CD4-positive, alpha-beta T cell treated with Interleukin-17A for 4 hours (primary cell): ENCODE measurements around the gene PUS10.
"Not testable (repeated sequence)": the region's sequence is repeated elsewhere in the genome, so short reads cannot be mapped to it uniquely, and the experiment has no call there.

Experiments used
- DNase-seq: peaks from one replicate; pipeline ENCODE4 v3.0.0-alpha.2; 2020; ENCODE audit warnings: mixed read lengths

PUS10 gene, protein sequence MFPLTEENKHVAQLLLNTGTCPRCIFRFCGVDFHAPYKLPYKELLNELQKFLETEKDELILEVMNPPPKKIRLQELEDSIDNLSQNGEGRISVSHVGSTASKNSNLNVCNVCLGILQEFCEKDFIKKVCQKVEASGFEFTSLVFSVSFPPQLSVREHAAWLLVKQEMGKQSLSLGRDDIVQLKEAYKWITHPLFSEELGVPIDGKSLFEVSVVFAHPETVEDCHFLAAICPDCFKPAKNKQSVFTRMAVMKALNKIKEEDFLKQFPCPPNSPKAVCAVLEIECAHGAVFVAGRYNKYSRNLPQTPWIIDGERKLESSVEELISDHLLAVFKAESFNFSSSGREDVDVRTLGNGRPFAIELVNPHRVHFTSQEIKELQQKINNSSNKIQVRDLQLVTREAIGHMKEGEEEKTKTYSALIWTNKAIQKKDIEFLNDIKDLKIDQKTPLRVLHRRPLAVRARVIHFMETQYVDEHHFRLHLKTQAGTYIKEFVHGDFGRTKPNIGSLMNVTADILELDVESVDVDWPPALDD

DNA sequence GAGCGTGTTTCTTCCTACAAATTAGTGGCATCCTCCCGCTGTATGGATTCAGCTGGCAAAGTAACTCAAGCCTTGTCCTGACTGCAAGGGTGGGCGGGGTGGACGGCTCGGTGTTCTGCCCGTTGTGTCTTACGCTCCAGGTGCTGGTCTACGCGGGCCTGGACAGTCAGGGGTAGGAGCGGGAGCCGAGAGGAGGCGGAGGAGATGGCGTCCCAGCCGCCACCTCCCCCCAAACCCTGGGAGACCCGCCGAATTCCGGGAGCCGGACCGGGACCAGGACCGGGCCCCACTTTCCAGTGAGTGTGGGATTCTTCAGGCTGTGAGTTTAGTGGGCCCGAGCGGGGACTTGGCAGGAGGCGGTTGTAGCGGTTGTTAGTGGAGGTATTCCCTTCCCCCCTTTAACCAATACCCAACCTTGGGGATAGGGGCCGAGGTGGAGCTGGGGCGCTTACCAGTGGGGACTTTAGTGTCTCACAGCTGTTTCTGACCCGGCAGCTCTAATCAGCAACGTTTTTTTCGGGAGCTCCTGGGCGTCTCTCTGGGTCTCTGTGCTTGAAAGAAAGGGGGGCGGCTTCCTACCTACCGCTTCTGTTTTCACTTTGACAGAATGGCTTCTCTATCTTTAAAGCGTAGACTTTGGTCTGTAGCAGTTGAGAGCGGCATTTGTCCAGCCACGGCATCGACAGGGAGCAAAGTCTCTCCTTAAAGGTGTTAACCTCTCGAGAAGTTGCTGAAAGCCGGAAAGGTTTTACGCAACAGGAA lies at the start of gene PUS10, which contains the start of gene PEX13:
PUS10 (minus strand) TSS at position 700 of the 762 bp plus-strand sequence. CDS start 6,365 bp downstream, outside the sequence.
PEX13 (plus strand) TSS at position 165 of the 762 bp plus-strand sequence; CDS start at position 205, 40 bp downstream.
- peak; percentile 66 for DNase-seq

DNA sequence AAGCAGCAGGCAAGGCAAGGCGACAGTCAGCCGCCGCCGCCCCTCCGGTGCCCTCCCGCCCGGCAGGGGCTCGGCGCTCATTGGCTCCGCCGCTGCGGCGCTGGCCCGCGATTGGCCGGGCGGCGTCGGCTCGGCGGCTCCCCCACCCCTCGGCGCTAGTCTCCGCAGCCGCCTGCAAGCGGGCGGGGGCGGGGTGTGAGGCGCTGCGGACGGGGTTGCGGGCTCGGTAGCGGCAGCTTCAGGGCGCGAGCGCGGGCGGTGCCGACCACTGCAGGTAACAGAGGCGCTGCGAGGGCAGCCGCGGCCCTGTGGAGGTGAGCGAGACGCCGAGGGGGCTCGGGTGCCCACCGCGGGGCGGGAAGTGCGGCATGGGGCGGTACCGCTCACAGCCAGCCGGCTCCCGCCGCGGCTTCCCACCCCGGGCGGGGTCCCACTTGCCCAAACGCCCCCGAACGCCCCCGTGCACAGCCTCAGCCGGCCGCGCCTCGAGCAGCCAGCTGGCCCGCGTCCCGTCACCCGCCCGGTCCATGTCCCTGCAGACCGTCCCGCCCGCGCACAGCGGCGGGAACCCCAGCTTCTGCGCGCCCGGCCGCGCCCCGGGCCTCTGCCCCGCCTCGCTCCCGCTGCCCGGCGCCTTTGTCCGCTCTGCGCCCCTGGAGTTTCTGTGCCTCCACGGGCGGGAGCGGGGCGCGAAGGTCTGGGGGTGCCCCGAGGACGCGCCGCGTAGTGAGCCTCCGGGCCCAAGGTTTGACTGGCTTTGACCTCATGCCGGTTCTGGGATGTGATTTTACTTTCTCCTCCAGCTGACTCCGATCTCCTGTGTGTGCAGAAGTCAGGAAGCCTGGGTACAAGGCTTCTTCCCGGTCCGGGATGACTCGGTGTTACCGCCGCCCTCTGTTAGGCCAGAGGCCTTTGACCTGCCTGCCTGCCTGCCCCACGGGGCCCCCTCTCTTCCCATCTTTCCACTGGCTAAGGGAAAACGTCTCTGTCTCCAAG lies 48.0 kb upstream of the PUS10 start, which contains the start of gene SANBR:
SANBR (plus strand) TSS at position 158 of the 996 bp plus-strand sequence. CDS start 4,480 bp downstream, outside the sequence.
- DNase-seq: peak; percentile 86

DNA sequence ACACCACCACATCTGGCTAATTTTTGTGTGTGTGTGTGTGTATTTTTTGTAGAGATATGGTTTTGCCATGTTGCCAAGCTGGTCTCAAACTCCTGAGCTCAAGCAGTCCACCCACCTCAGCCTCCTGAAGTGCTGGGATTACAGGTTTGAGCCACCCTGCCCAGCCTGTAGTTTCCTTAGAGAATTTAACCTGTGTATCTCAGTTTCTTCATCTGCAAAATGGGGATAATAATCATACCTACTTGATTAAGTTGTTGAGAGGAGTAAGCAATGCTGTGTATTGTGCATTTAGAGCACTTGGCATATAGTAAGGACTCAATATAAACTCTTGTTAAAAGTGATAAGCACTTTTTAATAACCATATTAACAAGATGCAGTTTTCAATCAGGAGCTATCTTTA lies 41.3 kb upstream of the PUS10 start:
- no peak for DNase-seq

DNA sequence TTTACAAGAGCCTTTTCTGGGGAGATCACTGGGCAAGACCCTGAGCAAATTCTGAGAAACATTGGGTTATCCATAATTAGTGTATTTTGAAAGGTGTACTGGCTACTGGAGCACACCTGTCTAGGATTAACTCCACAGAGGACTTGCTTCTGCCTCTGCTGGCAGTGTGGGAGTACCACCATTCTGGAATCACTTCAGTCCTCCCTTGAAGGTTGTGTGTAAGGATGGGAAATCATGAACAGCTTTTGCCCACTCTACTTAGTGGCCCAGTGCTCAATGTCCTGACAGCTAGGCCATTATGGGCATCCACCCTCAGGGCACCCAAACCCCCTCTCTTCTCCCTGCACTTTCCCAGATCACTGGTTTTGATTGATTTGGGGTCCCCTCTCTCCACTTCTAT lies 39.5 kb upstream of the PUS10 start:
- no peak for DNase-seq

DNA sequence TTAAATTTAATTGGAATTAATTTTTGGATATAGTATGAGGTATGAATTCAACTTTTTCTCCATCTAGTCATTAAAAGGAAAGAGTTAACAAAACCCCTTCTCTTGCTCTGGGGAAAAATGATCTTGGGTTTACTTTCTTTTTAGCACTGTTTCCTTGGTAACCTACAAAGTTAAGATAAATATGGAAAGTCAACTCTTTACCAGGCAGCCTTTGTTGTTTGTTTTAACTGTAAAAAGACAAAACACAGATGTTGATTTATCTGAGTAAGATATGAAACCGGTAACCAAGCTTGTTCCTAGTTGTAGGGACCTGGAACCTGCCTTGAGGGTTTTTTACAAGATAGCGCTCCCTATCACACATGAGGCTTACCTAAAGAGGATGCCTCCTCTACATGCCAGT lies 37.5 kb upstream of the PUS10 start:
- DNase-seq: no peak

DNA sequence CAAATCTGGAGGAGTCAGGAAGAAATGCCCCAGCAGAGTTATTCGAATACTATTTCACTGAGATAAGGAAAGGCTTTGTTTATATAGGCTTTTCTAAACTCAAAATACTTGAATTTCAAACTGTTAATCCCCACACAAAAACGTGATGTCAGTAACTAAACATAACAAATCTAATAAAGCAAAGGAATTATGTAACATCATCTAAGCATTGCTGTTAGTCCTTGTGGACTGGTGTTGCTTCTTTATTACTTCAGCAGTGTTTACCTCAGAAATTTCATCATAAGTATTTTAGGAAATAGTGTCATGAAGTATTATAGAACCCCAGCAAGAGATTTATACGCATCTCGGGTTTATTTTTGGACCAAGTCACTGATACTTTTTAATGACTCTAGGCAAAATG lies 27.9 kb upstream of the PUS10 start:
- no peak for DNase-seq

DNA sequence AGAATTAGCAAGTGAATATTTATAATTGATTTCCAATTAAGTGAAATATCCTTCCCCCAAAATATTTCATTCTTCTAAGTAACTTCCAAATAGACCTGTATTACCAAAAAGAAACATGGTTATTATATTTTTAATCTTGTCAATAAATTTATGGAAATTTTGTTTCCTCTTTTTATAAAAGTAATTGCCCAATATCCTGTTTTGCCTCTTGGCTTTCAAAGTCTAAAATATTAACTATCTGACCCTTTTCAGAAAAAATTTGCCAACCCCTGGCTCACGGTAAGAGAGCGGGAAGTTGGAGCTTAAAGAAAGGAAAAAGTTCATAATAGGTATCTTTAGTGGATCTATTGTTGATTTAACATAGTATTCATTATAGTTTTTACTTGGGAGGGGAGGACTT lies 27.2 kb upstream of the PUS10 start:
- no peak for DNase-seq

DNA sequence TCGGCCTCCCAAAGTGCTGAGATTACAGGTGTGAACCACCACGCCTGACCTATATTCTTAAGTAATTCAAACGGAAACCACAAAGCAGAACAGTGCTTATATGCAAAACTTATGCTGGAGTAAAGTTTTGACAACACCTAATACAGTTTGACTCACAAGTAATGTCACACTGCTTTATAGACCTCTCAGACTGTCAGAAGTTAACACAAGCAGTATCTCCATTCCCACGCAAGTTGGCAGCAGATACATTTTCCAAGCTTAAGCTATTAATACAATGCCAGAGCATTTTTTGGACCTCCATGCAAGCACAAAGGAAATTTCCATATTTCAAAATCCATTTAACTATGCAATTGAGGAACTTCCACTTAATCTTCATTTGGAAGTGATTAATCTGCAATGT lies 26.6 kb upstream of the PUS10 start:
- no peak for DNase-seq

DNA sequence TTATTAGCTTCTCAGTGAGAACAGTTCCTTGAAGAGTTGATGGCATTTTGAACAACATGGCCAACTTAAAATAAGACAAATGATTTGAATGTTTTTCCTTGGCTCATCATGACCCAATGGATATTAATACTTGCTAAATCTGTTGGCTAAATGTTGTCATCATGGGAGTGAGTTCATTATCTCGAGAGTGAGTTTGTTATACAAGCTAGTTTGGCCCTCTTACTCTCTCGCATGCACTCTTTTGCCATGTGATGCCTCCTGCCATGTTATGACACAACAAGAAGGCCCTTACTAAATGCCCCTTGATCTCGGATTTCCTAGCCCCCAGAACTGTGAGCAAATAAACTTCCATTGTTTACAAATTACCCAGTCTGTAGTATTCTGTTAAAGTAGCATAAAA lies 24.8 kb upstream of the PUS10 start:
- no peak for DNase-seq

DNA sequence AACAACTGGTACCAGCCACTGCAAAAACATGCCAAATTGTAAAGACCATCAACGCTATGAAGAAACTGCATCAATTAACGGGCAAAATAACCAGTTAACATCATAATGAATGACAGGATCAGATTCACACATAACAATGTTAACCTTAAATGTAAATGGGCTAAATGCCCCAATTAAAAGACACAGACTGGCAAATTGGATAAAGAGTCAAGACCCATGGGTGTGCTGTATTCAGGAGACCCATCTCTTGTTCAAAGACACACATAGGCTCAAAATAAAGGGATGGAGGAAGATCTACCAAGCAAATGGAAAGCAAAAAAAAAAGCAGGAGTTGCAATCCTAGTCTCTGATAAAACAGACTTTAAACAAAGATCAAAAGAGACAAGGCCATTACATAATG lies 18.6 kb upstream of the PUS10 start:
- DNase-seq: not testable (repeated sequence)

DNA sequence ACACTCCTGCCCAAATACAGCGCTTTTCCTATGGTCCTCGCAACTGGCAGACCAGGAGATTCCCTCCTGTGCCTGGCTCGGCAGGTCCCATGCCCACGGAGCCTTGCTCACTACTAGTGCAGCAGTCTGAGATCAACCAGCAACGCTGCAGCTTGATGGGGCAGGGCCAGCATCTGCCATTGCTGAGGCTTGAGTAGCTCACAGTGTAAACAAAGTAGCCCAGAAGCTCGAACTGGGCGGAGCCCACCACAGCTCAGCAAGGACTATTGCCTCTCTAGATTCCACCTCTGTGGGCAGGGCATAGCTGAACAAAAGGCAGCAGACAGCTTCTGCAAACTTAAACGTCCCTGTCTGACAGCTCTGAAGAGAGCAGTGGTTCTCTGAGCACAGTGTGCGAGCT lies 16.5 kb upstream of the PUS10 start:
- DNase-seq: not testable (repeated sequence)

DNA sequence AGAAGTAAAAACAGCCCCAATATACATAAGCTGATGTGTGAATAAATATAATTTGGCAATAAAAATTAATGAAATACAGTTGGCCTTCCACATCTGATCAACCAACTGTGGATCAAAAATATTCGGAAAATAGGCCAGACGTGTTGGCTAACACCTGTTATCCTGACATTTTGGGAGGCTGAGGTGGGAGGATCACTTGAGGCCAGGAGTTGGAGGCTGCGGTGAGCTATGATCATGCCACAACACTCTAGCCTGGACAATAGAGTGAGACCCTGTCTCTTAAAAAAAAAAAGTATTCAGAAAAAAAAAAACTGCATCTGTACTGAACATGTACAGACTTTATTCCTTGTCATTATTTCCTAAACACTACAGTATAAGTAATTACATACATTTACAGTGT lies 11.5 kb upstream of the PUS10 start:
- no peak for DNase-seq

DNA sequence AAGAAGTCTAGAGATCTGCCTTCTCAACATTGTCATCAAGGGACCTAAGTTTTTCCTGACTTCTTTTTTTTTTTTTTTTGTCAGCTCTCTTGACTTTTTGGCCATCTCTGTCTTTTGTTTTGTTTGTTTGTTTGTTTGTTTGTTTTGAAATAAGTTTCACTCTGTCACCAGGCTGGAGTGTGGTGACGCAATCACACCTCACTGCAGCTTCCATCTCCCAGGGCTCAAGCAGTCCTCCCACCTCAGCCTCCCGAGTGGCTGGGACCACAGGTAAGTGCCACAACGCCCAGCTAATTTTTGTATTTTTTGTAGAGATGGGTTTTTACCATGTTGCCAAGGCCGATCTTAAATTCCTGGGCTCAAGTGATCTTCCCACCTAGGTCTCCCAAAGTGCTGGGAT lies 5.6 kb upstream of the PUS10 start:
- no peak for DNase-seq

DNA sequence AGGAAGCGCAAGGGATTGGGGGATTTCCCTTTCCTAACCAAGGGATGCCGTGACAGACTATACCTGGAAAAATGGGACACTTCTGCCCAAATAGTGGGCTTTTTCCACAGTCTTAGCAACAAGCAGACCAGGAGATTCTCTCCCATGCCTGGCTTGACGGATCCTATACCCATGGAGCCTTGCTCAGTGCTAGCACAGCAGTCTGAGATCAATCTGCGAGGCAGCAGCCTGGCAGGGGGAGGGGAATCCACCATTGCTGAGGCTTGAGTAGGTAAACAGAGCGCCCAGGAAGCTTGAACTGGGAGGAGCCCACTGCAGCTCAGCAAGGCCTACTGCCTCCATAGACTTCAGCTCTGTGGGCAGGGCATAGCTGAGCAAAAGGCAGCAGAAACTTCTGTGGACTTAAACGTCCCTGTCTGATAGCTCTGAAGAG lies 3.2 kb upstream of the PUS10 start:
- no peak for DNase-seq

DNA sequence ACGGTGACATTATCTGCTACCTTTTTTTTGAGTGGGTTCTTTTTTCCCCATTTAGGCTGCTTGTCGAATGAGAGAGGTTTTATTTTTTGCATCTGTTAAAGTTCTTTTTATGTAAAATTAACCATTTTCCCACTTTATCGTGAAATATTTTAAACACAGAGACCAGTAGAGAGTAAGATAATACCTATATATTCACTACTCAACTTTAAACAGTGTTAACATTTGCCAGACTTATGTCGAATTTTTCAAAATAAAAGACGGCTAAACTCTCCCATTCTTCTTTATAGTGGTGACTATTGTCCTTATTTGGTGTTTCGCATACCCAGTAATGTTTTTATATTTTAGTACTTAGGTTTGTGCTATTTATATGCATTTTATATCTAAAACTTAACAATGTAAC lies 743 bp upstream of the PUS10 start:
- DNase-seq: no peak

DNA sequence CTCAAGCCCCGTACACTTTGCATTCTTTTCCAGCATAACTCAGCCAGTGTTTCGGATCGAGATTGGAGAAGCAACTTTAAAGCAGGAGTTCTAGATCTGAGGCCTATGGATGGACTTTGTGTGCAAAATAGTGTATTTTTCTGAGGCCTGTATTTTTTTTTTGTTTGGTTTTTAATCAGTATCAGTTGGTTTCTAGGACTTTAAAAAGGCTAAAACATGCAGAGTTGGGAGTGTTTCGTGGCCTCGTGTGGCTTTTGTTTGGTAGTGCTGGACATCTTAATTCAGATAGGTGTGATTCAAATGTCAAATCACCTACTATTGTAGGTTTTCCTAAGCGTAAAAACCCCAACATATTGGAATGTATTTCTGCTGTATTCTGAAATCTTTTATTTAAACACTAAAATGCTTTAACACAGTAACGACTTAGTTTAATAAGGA lies 282 bp upstream of the PUS10 start:
- no peak for DNase-seq

DNA sequence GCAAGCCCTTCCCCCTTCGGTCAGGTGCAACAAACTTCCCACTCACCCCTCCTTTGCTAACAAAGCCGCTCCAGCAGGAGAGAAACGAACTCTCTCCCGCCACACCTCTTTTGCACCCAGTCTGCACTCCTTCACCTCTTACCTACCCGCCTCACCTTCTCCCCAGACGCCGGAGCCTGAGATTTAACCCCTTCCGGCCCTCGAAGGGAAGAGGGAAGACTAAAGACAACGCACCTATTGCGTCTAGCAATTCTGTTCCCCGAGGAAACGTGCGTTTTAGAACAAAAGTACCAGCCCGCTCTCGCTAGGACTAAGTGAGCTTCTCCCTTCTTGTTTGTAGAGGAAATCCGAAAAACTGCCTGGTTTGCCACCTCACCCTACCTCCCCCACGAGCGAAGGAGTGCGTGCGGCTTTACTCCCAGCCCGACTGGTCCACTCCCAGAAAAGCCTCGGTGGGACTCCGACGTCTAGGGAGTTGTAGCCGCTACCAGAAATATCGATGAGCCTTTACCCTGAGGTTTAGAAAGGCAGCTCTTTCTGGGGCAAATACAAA lies 976 bp downstream of the PUS10 start:
- peak; percentile 70 for DNase-seq

DNA sequence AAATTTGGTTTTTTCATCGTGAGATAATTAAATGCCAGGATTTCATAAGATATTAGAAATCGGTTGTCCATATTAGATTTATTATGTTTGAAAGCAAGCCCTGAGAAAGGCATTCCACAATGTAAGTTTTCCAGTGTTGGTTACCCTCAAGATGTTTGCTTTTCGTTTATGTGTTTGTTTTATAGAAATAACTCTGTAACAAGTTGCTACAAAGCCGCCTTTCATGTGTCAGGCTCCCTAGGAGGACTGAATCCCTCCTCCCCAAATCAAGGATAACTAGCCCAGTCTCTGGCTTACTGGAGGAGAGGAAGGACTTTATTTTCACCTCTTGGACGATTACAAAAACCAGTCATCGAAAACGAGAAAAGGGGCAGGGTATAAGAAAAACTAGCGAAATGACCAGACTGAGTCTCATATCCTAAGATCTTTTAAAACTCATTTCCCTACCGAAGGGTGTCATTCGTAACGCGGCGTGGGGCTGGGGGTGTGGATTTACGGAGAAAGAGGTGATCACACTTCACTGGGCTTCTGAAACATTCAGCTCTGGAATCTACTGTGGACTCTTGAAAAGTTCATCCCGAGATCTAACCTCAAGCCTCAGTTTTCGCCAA lies 1.6 kb downstream of the PUS10 start:
- no peak for DNase-seq

DNA sequence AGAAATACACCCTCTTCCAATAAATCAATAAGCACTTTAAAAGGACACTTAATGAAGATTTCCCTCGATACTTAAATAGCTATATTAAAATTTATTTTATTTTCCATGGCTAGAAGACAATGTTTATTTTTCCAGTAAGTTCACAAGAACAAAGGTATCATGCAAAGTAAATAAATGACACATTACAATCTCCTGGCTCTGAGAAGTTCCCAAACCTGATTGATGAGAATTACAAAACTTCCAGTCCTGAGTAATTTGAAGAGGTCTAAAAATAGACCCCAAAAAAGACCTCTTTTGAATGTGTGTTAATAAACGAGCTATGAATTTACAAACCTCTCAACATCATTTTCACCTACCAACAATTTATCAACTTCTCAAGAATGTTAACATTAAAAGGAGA lies 2.1 kb downstream of the PUS10 start:
- DNase-seq: no peak

DNA sequence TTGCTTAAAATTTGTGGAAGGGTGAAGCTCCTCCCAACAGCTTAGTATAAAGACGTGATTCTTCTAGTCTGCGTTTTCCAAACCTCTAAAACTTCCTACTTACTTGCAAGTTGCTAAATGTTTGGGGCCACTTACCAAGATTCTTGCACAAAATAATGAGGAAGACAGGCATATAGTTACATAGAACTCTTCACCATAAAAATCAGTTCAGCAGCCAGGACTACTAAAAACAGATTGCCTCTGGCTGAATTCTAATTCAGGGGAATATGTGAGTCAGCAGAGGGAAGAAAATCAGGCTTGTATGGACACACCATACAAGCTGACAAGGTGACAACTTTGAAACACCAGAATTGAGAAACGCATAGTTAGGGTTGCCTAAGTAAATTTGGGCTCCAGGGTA lies 3.3 kb downstream of the PUS10 start:
- DNase-seq: no peak

DNA sequence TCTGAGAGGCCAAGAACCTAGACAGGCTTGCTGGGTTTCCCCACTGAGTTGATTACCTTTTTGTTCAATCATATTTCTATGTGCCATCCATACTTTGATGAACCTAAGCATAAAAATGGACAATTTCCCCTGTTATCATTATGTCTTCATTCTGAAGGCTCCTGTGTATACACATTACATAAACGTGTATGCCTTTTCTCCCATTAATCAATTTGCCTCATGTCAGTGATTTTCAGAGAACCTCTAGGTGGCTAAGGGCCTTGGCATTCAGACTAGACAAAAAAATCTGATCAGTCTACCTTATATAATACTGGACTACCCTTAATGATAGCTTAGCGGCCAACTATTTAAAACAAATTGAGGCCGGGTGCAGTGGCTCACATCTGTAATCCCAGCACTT lies 4.7 kb downstream of the PUS10 start:
- DNase-seq: no peak

DNA sequence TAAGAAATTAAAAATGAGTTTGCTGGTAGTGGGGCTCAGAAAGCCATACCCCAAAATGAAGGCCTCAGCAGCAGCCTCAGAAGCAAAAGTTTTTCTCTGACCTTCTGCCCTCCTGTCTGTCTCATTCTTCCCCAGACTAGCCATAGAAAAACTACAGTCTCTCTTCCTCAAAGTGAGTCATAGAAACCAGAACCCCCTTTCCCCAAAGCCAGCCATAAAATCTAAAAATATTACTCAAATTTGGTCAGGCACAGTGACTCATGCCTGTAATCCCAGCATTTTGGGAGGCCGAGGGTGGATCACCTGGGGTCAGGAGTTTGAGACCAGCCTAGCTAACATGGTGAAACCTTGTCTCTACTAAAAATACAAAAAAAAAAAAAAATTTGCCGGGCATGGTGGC lies 5.8 kb downstream of the PUS10 start:
- DNase-seq: not testable (repeated sequence)
